Spleen (tissue), 11 donors: ENCODE measurements around the gene CALN1. TPM values are rescaled to one million over a fixed set of nuclear protein-coding genes. Genes with fewer than 3 reads are reported as not detected.

Source experiments
- DNase-seq: peaks from one replicate; pipeline ENCODE4 v3.0.0-alpha.2; 2020
- H3K27ac ChIP-seq, 8 donors: fragments of 200-600 bp; sonication (generic) in 7 of 8; 1 replicate in 4 of 8; 2 replicates in 4 of 8; pipeline versions ENCODE4 v1.5.0 to v1.8.0; 2016 to 2021; ENCODE audit warnings: inconsistent platforms in 4 of 8, mild to moderate bottlenecking in 4 of 8, moderate library complexity in 1 of 8
- H3K27me3 ChIP-seq, 7 donors: fragments of 200-600 bp; sonication (generic) in 6 of 7; replicated peaks in 1 of 7; 1 replicate in 4 of 7; 2 replicates in 3 of 7; pipeline versions ENCODE4 v1.5.0 to v1.8.0; 2016 to 2021; ENCODE audit warnings: inconsistent platforms in 3 of 7, mild to moderate bottlenecking in 1 of 7
- H3K36me3 ChIP-seq, 6 donors: fragments of 200-600 bp; sonication (generic) in 5 of 6; 1 replicate in 4 of 6; 2 replicates in 2 of 6; pipeline versions ENCODE4 v1.5.0 to v1.8.0; 2016 to 2021; ENCODE audit warnings: inconsistent platforms in 2 of 6
- H3K4me1 ChIP-seq, 6 donors: fragments of 200-600 bp; sonication (generic) in 5 of 6; 1 replicate in 3 of 6; 2 replicates in 3 of 6; pipeline versions ENCODE4 v1.5.0 to v1.8.0; 2016 to 2021; ENCODE audit warnings: inconsistent platforms in 3 of 6
- H3K4me3 ChIP-seq, 8 donors: fragments of 200-600 bp; sonication (generic) in 7 of 8; 1 replicate in 4 of 8; 2 replicates in 4 of 8; pipeline versions ENCODE4 v1.5.0 to v1.8.0; 2016 to 2021; ENCODE audit warnings: inconsistent platforms in 4 of 8, mild to moderate bottlenecking in 4 of 8, moderate library complexity in 2 of 8
- H3K9me3 ChIP-seq, 8 donors: fragments of 200-600 bp; sonication (generic) in 7 of 8; 1 replicate in 4 of 8; 2 replicates in 4 of 8; pipeline versions ENCODE4 v1.5.0 to v1.8.0; 2016 to 2021; ENCODE audit warnings: inconsistent platforms in 4 of 8
- CTCF ChIP-seq, 11 experiments: fragments of 200-600 bp in 7 of 11; fragments of 450-650 bp in 4 of 11; sonication (generic) in 4 of 11; IDR thresholded peaks in 8 of 11; conservative IDR thresholded peaks in 3 of 11; 1 replicate in 7 of 11; 2 replicates in 4 of 11; pipeline versions ENCODE4 v1.4.0 to v1.8.0; 2016 to 2021; ENCODE audit warnings: antibody characterized with exemption in 11 of 11, inconsistent platforms in 4 of 11, mild to moderate bottlenecking in 1 of 11
- POLR2A ChIP-seq, 3 donors: fragments of 450-650 bp; IDR thresholded peaks; one replicate each; pipeline ENCODE4 v1.5.1; 2017; ENCODE audit warnings: antibody characterized with exemption in 3 of 3, mild to moderate bottlenecking in 1 of 3
- POLR2AphosphoS5 ChIP-seq, 3 donors: sonication (generic); formaldehyde crosslinking; IDR thresholded peaks; one replicate each; pipeline ENCODE4 v1.5.1; 2017; ENCODE audit warnings: antibody characterized with exemption in 3 of 3
- WGBS, 5 donors: extraction: QIAGEN DNeasy Blood & Tissue Kit in 3 of 5; methylation state at CpG; one replicate each; pipeline versions ENCODE4 v1.1.5 to v1.1.7; 2013 to 2018; 5-methylcytosine and 5-hydroxymethylcytosine counted together
- intact Hi-C: fragments of 100-400 bp; cut with DNase I; formaldehyde crosslinking; loops from one replicate; pipeline ENCODE4 v1.15.0; 2023; ENCODE audit warnings: low total_unique reads
- polyA plus RNA-seq, 3 donors: library from polyadenylated mRNA; stranded (reverse); fragments of 200-250 nt; gene quantifications; one replicate each; pipeline ENCODE4 v1.2.1, GENCODE V29; 2013
- total RNA-seq, 7 donors: library from RNA; depleted of rRNA in 3 of 7; stranded (reverse); fragments of >200 nt in 3 of 7; fragmentation: NEBNext Ultra II Directional in 4 of 7; extraction: Animal tissue kit (Norgen Biotek cat#: 25700) in 4 of 7; gene quantifications; one replicate each; pipeline versions ENCODE4 v1.1.0 to v1.2.1, GENCODE V29; 2016 to 2021
- donor health status: healthy with polysubstance abuse.
- donor health status: DM: no; HTN: no; CAD: no; lungs with moderate emphysema.
- donor health status: DM: no; HTN: no; CAD: no.
- donor health status: Bipolar disorder and iron deficiency.
- donor health status: healthy.
- donor health status: DM: no; HTN: no; CAD: no.
- donor health status: DM: yes; HTN: yes; CAD: no.

Gene CALN1
- total and polyA plus RNA-seq, 10 donors, result under 0.01 to 0.19 (median 0.03) TPM; not detected in 7

- 73 to 88% (median 86%) methylated on average over 3 of the region's 3 CpGs for WGBS, 5 donors
- TF ChIP-seq POLR2AphosphoS5 (IDR thresholded peaks at IDR 0.05) (no peak), POLR2A (IDR thresholded peaks at IDR 0.05) (no peak), CTCF (IDR thresholded peaks at IDR 0.05 in 8 of 11, conservative IDR thresholded peaks at IDR 0.05 in 3 of 11) (no peak)
- H3K9me3 ChIP-seq, result peaks cover 0 to 31% (median 21%) of the 10 kb centered on the region in 8 donors
- no peaks in the 10 kb centered on the region for H3K4me1 ChIP-seq
- H3K27me3 ChIP-seq, result no peaks in the 10 kb centered on the region
- DNase-seq, result no peak
- H3K27ac ChIP-seq, result no peak overlapping the region
- H3K4me3 ChIP-seq, result no peak overlapping the region
- intact Hi-C loops, result no loop called here
- no peaks in the 10 kb centered on the region for H3K36me3 ChIP-seq
These were observed 163.0 kb downstream of the CALN1 start for GRCh38 chr7:72249106-72249505.

GRCh38 chr7:72244826-72245398, 167.2 kb downstream of the CALN1 start:
- intact Hi-C loops, result no loop called here

GRCh38 chr7:72243329-72243728, 168.8 kb downstream of the CALN1 start:
- no peak overlapping the region for H3K4me3 ChIP-seq
- intact Hi-C loops, result no loop called here
- no peak overlapping the region for H3K27ac ChIP-seq
- peaks cover 0 to 17% (median 10%) of the 10 kb centered on the region in 8 donors for H3K9me3 ChIP-seq
- no peak for DNase-seq
- 77 to 92% (median 88%) methylated on average over 6 of the region's 6 CpGs for WGBS, 5 donors
- no peaks in the 10 kb centered on the region for H3K27me3 ChIP-seq
- no peaks in the 10 kb centered on the region for H3K4me1 ChIP-seq
- TF ChIP-seq POLR2AphosphoS5 (IDR thresholded peaks at IDR 0.05) (no peak), POLR2A (IDR thresholded peaks at IDR 0.05) (no peak), CTCF (IDR thresholded peaks at IDR 0.05 in 8 of 11, conservative IDR thresholded peaks at IDR 0.05 in 3 of 11) (no peak)
- H3K36me3 ChIP-seq, result no peaks in the 10 kb centered on the region

More at GRCh38 chr7:72244826-72245398, 167.2 kb downstream of the CALN1 start:
- no peaks in the 10 kb centered on the region for H3K36me3 ChIP-seq
- H3K27ac ChIP-seq, result no peak overlapping the region
- H3K4me1 ChIP-seq, result no peaks in the 10 kb centered on the region
- DNase-seq, result no peak
- no peaks in the 10 kb centered on the region for H3K27me3 ChIP-seq
- 79 to 88% (median 82%) methylated on average over 10 of the region's 10 CpGs for WGBS, 5 donors
- no peak overlapping the region for H3K4me3 ChIP-seq
- no peak for TF ChIP-seq POLR2A (IDR thresholded peaks at IDR 0.05)
- no peak for TF ChIP-seq CTCF (IDR thresholded peaks at IDR 0.05 in 8 of 11, conservative IDR thresholded peaks at IDR 0.05 in 3 of 11)
- TF ChIP-seq POLR2AphosphoS5 (IDR thresholded peaks at IDR 0.05), result no peak
- peaks cover 0 to 26% (median 14%) of the 10 kb centered on the region in 8 donors for H3K9me3 ChIP-seq

GRCh38 chr7:72235351-72235750, 176.8 kb downstream of the CALN1 start:
- Histone ChIP-seq H3K36me3 (no peaks in the 10 kb centered on the region), H3K27ac (no peak overlapping the region), H3K4me1 (no peaks in the 10 kb centered on the region), H3K27me3 (no peaks in the 10 kb centered on the region), H3K9me3 (no peaks in the 10 kb centered on the region), H3K4me3 (no peak overlapping the region)
- TF ChIP-seq POLR2A (IDR thresholded peaks at IDR 0.05), result no peak
- no peak for TF ChIP-seq POLR2AphosphoS5 (IDR thresholded peaks at IDR 0.05)
- no peak for TF ChIP-seq CTCF (IDR thresholded peaks at IDR 0.05 in 8 of 11, conservative IDR thresholded peaks at IDR 0.05 in 3 of 11)
- no peak for DNase-seq
- WGBS, 5 donors, result 73 to 86% (median 80%) methylated on average over 5 of the region's 5 CpGs
- intact Hi-C loops, result no loop called here
